ENCODE data around the gene LRRC1.
"Not testable (repeated sequence)": the region's sequence is repeated elsewhere in the genome, so short reads cannot be mapped to it uniquely, and the experiment has no call there.

LRRC1 gene

GRCh38 chr6:53793318-53794136, 1.3 kb upstream of the LRRC1 start:
- peak; percentile 92 to 93 for DNase-seq

- DNase-seq, result peak; percentile 76 to 77
These were observed 577 bp upstream of the LRRC1 start for GRCh38 chr6:53794137-53794719.

- no peak for DNase-seq
These were observed 516 bp downstream of the LRRC1 start for GRCh38 chr6:53795340-53795701.

- DNase-seq, result peak; percentile 30 to 40
These were observed 1.1 kb downstream of the LRRC1 start for GRCh38 chr6:53795702-53796450.

GRCh38 chr6:53796451-53796780, 1.6 kb downstream of the LRRC1 start:
- DNase-seq, result no peak

- no peak for DNase-seq
These were observed 2.0 kb downstream of the LRRC1 start for GRCh38 chr6:53796791-53797190.

- no peak for DNase-seq
These were observed 2.5 kb downstream of the LRRC1 start for GRCh38 chr6:53797304-53797703.

GRCh38 chr6:53799340-53799739, 4.5 kb downstream of the LRRC1 start:
- DNase-seq, result no peak

GRCh38 chr6:53801022-53801421, 6.2 kb downstream of the LRRC1 start:
- DNase-seq, result no peak

GRCh38 chr6:53802582-53802981, 7.8 kb downstream of the LRRC1 start:
- no peak for DNase-seq

GRCh38 chr6:53803081-53803860, 8.5 kb downstream of the LRRC1 start:
- DNase-seq, result no peak

GRCh38 chr6:53805016-53805415, 10.2 kb downstream of the LRRC1 start:
- no peak for DNase-seq

- DNase-seq, result no peak
These were observed 10.9 kb downstream of the LRRC1 start for GRCh38 chr6:53805725-53806124.

- not testable (repeated sequence) for DNase-seq
These were observed 12.8 kb downstream of the LRRC1 start for GRCh38 chr6:53807606-53808005.

GRCh38 chr6:53808302-53808881, 13.6 kb downstream of the LRRC1 start:
- DNase-seq, result no peak

GRCh38 chr6:53809691-53810090, 14.9 kb downstream of the LRRC1 start:
- no peak for DNase-seq

GRCh38 chr6:53811082-53811481, 16.3 kb downstream of the LRRC1 start:
- DNase-seq, result no peak

GRCh38 chr6:53811746-53812145, 16.9 kb downstream of the LRRC1 start:
- no peak for DNase-seq

GRCh38 chr6:53813096-53813495, 18.3 kb downstream of the LRRC1 start:
- no peak for DNase-seq

- DNase-seq, result peak in 1 of 2 experiments; percentile 19
These were observed 19.0 kb downstream of the LRRC1 start for GRCh38 chr6:53813801-53814200.

GRCh38 chr6:53814353-53814752, 19.5 kb downstream of the LRRC1 start:
- no peak for DNase-seq

- no peak for DNase-seq
These were observed 20.7 kb downstream of the LRRC1 start for GRCh38 chr6:53815381-53816119.
